ENCODE measurements around the gene BICDL1.

- TF ChIP-seq EZH2phosphoT487 (conservative IDR thresholded peaks at IDR 0.05; ENCODE audit: low read length) (no peak), CTCF (IDR thresholded peaks at IDR 0.05; ENCODE audit: insufficient read depth, low read length, poor library complexity, severe bottlenecking) (no peak)
Measured at GRCh38 chr12:120090626-120091295, 101.7 kb downstream of the BICDL1 start.
